GM12801 (cell line): ENCODE measurements around the gene PHRF1.

ENCODE experiments used
- CTCF ChIP-seq: IDR thresholded peaks from one replicate; pipeline ENCODE4 v1.5.1; 2011; ENCODE audit warnings: control low read depth; ENCODE audit not compliant: insufficient read length; ENCODE audit errors: extremely low read depth

The PHRF1 gene

GRCh38 chr11:562046-562645 is 14.1 kb upstream of the PHRF1 start:
- TF ChIP-seq CTCF, result no peak

GRCh38 chr11:563066-563811 is 13.0 kb upstream of the PHRF1 start:
- TF ChIP-seq CTCF, result no peak

GRCh38 chr11:563812-564578 is 12.3 kb upstream of the PHRF1 start:
- TF ChIP-seq CTCF, result no peak

- no peak for TF ChIP-seq CTCF
Measured at GRCh38 chr11:565921-566509, 10.3 kb upstream of the PHRF1 start.

GRCh38 chr11:567011-567628 is 9.2 kb upstream of the PHRF1 start:
- no peak for TF ChIP-seq CTCF

GRCh38 chr11:567629-568292 is 8.5 kb upstream of the PHRF1 start:
- TF ChIP-seq CTCF, result no peak
